GM18508 (cell line): ENCODE data around the gene SLC24A3.

Experiments used
- ATAC-seq: cut with Tn5 transposase; IDR thresholded peaks from one replicate; pipeline ENCODE4 v1.9.1; 2021; ENCODE audit warnings: moderate number of reproducible peaks; ENCODE audit not compliant: insufficient read depth, unreplicated experiment

The SLC24A3 gene

GRCh38 chr20:19486446-19486845 lies 274.0 kb downstream of the SLC24A3 start:
- no peak for ATAC-seq

DNA sequence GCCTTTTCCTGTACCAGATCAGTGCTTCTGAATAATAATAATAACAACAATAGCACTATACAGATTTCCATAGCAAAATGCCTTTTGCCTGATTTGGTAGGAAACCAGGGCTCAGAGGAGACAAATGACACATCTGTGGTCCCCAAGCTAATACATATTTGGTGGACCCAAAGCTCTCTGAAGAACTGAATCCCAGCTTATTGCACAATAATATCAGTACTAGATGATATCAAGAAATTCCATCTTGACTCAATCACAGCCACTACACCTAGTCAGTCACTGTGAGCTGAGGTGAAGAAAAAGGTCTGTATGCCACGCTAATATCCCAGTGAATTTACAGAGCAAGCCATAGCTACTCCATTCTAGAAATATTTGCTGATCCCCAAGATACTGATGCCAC lies 275.0 kb downstream of the SLC24A3 start:
- no peak for ATAC-seq

DNA sequence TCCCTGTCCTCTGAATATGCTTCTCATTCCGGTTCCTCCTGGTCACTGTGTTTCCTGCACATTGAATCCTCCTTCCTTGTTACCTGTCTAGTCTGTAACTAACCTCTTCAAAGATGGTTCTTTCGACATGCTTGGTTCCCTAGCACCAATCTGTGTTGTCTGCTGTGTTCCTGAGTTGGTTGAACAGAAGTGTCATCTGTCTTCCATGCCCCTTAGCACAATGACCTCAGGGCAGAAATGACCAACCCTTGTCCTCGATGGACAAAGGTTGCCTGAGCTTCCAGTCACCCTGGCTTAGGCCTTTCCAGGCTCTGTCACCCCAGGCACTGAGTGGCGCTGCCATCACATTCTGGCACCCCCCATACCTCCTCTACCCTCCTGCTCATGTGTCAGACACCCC lies 278.8 kb downstream of the SLC24A3 start:
- no peak for ATAC-seq

DNA sequence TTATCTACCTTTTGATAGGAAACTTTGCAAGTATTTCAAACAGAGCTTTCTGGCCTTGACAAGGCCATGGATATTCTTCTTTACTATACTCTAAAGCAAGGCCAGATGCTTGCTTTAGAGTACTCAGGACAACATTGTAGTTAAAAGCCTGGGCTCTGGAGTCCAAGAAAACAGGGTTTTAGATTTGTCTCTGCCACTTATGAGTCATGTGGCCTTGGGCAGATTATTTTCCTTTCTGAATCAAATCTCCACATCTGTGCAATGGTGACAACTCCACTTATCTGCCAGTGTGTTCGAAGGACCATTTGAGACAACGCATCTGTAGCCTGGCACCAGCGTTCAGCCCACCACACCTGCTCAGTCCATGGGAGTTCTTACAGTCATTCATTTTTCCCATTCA lies 279.7 kb downstream of the SLC24A3 start:
- ATAC-seq: no peak

GRCh38 chr20:19492687-19493336 lies 280.4 kb downstream of the SLC24A3 start:
- ATAC-seq: no peak

DNA sequence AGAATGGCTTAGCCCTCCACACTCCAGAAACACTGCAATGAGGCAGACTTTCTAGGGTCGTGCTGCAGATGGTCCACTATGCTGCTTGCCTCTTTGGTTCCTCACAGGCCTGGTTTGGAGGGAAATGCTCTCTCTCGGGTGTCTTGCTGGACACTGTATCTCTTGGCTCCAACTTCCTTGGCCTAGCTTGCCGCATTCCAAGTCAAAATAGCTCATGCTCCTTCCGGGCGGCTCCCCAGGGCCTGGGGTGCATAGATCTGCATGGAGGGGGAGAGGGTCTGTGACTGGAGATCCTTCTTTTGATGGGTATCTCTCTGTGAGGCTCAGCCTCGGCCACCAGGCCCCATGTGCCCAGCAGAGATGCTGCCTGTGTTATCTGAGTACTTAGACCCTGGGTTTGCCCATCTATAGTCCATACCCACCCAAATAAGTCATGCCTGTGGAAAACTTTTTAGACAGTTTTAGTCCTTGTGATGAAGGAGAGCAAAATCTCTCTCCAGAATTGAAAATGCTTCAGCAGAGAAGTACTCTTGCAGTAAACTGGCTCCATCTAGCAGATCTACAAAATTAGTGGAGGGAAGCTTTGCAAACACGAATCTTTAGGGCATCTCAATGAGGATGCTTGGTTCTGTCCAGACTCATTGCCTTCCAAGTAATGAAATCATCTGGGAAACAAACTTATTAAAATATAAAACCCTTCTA lies 281.5 kb downstream of the SLC24A3 start:
- ATAC-seq: no peak

- no peak for ATAC-seq
Observed at GRCh38 chr20:19495905-19496703, 283.7 kb downstream of the SLC24A3 start.

DNA sequence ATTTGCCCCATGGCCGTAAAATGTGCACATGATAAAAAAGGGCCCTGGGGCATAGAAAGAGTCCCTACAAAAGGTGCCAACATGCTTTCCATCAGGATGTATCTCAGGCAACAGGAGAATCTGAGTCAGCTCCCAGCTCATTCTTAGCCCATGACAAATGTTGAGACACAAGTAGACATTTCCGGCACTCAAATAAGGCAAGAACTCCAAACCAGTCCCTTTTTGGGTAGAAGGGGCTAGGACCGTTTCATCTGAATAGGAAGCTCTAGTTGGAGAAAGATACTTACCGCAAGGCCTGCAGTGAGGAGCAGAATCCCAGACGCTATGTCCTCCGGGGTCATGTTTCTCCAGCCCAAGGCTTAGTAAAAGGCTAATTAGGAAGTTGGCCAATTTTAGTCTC lies 284.6 kb downstream of the SLC24A3 start:
- ATAC-seq: no peak

DNA sequence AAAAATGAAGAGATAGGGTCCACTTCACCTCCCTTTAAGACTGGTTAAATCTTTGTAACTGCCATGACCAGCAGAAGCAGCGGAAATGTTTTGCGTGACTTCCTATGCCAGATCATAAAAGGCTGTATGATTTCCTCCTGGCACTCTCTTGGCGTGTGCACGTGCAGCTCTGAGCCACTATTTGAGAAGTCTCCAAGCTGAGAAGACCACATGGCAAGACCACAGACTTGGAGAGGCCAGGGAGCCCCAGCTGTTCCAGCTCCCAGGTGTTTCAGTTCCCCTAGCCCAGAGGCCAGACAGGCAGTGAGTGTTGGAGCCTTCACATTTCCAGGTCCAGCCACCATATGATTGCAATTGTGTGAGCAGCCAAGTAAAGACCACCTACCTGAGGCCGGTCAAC lies 286.3 kb downstream of the SLC24A3 start:
- ATAC-seq: no peak

- no peak for ATAC-seq
Observed at GRCh38 chr20:19501476-19502115, 289.2 kb downstream of the SLC24A3 start.

DNA sequence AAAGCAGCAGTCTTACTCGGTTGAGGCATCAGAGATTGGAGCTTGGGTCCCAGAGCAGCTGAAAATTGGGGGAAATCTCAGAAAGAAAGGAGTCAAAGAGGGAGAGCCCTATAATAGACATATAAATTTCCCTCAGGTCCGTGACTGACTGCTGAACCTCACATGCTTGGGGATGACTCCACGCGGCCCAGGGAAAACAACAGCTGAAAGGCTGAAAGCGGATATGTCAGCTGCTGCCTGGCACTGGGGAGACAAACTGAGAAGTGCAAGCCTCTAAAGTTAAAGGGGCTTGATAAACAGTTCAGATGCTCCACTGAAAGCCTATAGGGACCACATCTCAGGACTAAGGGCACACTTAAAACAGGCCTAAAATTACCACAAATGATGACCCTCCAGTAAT lies 289.7 kb downstream of the SLC24A3 start:
- no peak for ATAC-seq

DNA sequence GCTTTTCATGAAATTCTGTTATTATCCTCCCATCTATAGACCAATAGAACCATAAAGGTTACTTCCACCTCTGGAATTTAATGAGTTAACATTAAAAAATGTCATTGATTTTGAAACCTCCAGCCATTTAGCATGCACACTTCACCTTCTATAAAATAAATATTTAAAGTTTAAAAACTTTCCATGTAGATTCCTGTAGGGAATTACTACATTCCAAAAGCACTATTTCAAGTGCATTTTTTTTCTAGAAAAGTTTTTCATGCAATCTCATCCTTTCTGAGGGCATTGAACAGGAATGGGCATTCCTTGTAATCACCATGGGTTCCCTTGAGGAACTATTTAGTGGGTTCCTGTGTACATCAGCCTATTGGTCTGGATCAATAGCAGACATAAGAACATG lies 291.8 kb downstream of the SLC24A3 start:
- no peak for ATAC-seq

DNA sequence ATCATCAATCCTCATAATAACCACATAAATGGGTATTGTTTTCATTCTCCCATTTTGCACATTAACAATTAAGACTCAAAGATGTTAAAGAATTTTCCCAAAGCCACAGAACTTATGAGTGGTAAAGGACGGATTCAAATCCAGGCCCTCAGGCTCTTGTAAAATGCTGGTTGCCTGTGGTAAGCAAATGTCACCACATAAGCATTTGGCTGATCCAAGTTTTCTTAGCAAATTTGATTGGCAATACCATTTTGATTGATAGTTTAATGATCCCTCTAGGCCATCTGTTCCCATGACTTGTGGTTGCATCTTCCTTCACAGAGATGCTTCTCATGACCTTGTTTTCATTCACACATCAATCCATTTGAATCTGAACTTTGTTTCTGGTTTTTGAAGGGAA lies 293.6 kb downstream of the SLC24A3 start:
- ATAC-seq: no peak

- no peak for ATAC-seq
Observed at GRCh38 chr20:19508449-19508848, 296.0 kb downstream of the SLC24A3 start.

GRCh38 chr20:19510611-19511010 lies 298.2 kb downstream of the SLC24A3 start:
- no peak for ATAC-seq

DNA sequence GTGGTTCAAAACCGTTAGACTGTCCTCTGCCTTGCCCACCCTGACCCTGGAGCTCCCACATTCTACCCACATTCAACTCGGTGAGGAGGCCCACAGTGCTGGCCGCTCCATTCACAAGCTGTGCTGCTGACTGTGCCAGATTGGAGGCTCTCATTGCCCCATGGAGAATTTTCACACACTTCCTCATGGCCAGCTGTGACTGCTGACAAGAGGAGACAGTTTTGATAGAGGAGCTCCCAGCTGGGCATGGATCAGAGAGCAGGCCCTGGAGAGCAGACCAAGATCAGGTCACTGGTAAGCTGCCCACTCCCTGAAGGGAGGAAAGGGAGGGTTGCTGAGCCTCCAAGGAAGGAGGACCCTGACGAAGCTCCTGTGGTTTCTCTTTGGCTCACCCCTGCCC lies 299.5 kb downstream of the SLC24A3 start:
- no peak for ATAC-seq

DNA sequence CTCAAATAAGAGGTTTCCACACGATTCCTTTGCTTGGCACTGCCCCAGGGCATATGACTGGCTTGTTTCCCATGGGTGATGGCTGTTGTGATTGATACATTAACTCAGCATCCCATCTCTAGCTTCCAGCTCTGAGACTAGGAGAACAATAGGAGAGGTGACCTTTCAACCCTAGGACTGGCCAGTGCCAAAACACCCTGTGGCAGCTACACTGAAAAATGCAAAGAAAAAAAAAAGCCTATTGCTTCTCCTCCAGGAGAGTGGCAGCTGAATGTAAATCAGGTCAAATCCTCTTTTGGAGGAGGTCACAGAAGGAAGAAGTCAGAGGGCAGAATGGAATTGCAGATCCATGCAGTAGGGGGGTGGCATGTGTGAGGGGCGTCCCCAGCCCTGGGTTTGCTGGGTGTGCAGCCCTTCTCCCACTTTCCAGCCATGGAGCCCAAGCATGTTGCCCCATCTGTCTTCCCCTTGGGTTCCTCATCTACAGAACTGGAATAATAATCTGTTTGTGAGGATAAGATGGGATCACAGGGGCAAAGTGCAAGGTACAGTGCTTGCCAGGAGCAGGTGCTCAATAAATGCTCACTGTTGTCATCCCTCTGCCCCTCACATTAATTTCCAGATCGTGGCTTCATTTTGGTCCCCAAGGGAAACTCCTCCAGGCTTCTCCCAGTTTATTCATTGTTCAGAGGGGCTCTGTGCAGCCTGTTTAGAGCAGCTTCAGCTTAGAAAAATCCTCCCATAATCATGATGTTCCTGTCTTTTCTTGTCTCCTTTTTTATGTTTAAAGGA lies 300.6 kb downstream of the SLC24A3 start:
- ATAC-seq: no peak

DNA sequence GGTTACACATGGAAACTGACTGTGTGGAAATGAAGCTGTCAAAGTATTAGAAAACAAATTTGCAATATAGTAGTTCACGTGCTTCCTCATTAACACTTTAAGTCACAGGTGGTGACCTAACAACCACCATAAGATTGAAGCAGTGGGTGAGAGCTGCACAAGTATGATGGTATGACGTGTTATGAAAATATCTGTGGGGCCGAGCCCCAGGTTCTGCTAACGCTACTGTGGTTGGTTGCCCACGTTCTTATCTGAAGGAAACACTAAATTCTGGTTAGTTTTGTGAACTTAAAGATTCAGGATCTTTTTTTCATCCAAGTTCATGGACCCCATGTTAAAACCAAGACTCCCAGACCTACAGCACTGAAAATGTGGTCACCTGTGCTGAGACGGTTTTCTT lies 302.6 kb downstream of the SLC24A3 start:
- no peak for ATAC-seq

GRCh38 chr20:19519466-19519865 lies 307.0 kb downstream of the SLC24A3 start:
- ATAC-seq: no peak

GRCh38 chr20:19520261-19520660 lies 307.8 kb downstream of the SLC24A3 start:
- no peak for ATAC-seq
